ENCODE results near the gene PSMB8.
A peak's percentile ranks its signal among the peaks of the same experiment; 100 is the strongest.

The PSMB8 gene

DNA sequence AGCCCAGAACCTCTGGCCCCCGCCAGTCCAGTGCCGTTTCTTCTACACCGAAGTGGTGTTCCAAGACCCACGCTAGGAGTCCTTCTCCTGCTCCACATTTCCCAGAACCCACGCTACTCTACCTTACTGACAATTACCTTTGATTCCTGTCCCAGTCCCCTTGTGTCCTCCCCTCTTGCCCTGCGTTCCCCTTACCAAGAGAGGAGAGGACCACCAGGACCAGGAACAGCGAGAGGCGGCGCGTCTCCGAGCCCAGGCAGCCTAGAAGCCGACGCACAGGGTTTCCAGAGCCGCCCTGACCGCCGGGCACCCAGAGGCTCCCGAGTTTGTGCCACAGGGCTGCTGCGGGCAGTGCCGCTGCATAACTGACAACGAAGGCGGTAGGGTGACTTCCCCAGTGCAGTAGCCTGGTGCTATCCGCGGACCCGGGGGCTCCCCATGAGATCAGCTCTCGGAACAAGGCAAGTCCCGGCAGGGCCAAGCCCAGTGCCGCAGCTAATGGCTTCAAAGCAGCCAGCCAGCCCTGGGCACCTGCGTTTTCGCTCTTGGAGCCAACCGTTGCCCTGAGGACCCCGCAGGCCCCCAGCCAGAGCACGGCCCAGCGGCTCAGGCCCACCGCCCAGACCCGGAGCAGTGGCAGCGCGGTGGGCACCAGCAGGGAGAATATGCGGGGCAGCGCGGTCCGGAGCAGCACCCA, 9.1 kb upstream of the PSMB8 start:
- in situ Hi-C loops (cut with HindIII; ENCODE audit: low pct_unique_long_range_greater_than_20kb, low sequenced_read_pairs): no loop called here
- peak; percentile 36 to 47 for DNase-seq (ENCODE audit: low read depth in 1 of 2, low spot score in 1 of 2)

DNA sequence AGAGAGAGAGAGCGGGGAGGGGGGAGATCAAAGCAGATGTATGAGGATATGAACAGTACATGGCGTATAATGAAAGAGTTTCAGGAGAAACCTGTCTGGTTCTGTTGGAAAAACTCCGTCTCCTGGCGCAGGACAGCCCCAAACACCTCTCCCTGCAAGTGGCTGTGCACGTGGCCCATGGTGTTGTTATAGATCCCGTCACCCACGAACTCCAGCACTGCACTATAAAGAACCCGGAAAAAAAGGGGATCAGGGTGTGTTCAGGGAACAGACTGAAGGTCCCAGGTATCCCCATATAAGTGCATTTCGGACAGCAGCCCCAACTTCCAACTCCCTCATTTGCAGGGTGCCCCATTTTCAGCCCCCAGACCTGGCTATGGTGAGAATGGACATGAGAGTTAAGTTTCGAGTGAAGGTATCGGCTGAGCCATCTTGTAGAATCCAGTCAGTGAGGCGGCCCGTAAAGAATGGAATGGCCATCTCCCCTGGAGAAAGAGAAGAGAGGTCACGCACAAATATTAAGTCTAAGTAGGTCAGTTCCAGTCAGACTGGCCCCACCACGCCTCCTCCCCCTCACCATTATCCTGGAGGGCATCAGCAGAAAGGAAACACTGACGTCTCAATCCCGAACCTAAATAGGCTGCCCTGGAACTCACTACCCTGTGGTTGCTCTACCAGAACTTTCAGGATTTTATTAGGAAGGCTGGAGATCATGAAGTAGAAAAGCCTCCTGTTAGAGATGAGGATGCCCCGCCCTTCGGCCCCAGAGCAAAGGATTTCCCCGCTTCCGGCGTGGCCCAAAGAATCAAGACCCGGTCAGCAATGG, 8.4 kb upstream of the PSMB8 start:
- in situ Hi-C loops (cut with HindIII; ENCODE audit: low pct_unique_long_range_greater_than_20kb, low sequenced_read_pairs): no loop called here

More for the DNA sequence above, 9.1 kb upstream of the PSMB8 start:
- TF ChIP-seq JUND (IDR thresholded peaks at IDR 0.05; ENCODE audit: low read depth): no peak

DNA sequence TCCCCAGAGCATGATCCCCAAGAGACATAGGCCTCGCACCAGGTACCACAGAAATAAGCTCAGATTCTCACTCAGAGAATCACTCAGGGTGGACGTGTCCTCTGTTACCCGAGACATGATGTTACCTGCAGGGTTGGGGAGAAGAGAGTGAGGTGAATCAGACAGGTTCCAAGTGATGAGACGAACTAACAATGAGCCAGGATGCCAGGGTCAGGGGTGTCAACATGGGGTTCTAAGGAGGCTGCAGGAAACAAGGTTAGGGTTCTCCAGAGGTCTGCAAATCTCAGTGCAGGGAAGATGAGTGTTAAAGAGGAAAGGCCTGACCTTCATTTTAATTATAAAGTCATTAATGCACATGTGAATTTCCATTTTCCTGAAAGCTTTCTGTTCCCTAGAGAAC, 7.2 kb upstream of the PSMB8 start:
- TF ChIP-seq JUND (IDR thresholded peaks at IDR 0.05; ENCODE audit: low read depth): no peak
- no peak for DNase-seq (ENCODE audit: low read depth in 1 of 2, low spot score in 1 of 2)

More for the DNA sequence above, 8.4 kb upstream of the PSMB8 start:
- DNase-seq (ENCODE audit: low read depth in 1 of 2, low spot score in 1 of 2): peak; percentile 26 to 58
- no peak for TF ChIP-seq JUND (IDR thresholded peaks at IDR 0.05; ENCODE audit: low read depth)

DNA sequence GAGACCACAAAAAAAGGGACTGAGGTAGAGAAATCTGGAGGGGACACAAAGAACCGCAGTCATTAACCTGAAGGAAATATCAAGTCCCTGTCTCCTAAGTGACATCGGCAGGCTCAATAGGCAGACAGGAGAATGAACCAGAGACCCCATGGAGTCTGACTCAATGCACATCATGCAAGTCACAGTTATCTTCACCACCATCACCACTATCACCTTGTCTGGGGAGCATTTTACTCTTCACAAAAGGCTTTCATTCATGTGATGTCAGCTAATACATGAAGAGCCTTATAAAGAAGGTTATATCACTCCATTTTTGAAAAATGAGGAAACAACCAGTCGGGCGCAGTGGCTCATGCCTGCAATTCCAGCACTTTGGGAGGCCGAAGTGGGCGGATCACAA, 5.3 kb upstream of the PSMB8 start:
- DNase-seq (ENCODE audit: low read depth in 1 of 2, low spot score in 1 of 2): no peak
- no peak for TF ChIP-seq JUND (IDR thresholded peaks at IDR 0.05; ENCODE audit: low read depth)
- in situ Hi-C loops (cut with HindIII; ENCODE audit: low pct_unique_long_range_greater_than_20kb, low sequenced_read_pairs): no loop called here

More for the DNA sequence above, 7.2 kb upstream of the PSMB8 start:
- in situ Hi-C loops (cut with HindIII; ENCODE audit: low pct_unique_long_range_greater_than_20kb, low sequenced_read_pairs): no loop called here

DNA sequence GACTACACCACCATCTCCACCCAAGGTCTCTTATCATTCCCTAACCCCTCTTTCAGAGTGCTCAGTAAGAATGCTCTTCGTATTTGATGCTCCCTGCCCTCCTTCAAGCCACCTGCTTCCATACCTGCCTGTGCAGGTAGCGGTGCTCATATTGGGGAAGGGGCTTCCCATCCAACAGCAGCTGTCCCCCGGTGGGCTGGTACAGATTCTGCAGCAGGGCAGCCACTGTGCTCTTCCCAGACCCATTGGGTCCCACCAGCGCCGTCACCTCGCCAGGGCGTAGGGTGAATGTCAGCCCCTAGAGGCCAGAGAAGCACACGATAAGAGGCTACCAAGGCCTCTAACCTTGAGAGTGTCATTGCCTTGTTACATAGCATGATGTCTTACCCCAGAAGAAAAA, 3.9 kb upstream of the PSMB8 start:
- in situ Hi-C loops (cut with HindIII; ENCODE audit: low pct_unique_long_range_greater_than_20kb, low sequenced_read_pairs): no loop called here
- no peak for DNase-seq (ENCODE audit: low read depth in 1 of 2, low spot score in 1 of 2)
- no peak for TF ChIP-seq JUND (IDR thresholded peaks at IDR 0.05; ENCODE audit: low read depth)

DNA sequence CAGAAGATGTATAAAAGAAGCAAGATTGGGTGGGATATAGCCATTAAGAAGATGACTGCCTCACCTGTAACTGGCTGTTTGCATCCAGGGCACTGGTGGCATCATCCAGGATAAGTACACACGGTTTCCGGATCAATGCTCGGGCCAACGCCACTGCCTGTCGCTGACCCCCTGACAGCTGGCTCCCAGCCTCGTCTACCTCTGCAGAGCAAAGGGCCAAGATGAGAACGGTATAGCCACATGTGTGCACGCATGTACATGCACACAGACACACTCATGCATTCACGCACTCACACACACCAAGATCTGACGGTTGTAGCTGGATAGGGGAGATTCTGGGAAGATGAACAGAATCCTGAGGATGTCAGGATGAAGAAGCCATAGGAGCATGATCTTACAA, 3.2 kb upstream of the PSMB8 start:
- DNase-seq (ENCODE audit: low read depth in 1 of 2, low spot score in 1 of 2): no peak
- TF ChIP-seq JUND (IDR thresholded peaks at IDR 0.05; ENCODE audit: low read depth): no peak
- in situ Hi-C loops (cut with HindIII; ENCODE audit: low pct_unique_long_range_greater_than_20kb, low sequenced_read_pairs): no loop called here

DNA sequence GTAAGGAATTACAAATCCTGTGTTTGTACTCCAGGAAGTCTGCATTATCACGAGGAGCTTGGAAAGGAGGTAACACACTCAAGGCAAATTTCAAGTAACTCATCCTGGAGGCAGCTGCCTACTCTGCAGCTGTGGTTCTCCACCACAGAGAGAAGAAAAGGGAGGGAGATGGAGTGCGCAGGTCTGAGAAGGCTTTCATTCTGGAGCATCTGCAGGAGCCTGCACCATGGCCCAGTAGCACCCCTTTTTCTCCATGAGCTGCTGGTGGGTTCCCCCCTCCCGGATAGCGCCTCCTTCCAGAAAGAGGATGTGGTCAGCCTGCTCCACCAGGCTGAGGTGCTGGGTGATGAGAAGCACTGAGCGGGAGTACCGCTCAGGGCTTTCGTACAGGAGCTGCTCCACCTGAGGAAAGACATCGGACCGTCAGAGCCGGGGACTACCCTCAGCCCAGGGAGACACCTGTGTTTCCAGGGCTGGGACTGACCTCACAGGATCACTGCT, 1.6 kb upstream of the PSMB8 start:
- TF ChIP-seq JUND (IDR thresholded peaks at IDR 0.05; ENCODE audit: low read depth): no peak
- DNase-seq (ENCODE audit: low read depth in 1 of 2, low spot score in 1 of 2): no peak
- in situ Hi-C loops (cut with HindIII; ENCODE audit: low pct_unique_long_range_greater_than_20kb, low sequenced_read_pairs): no loop called here

DNA sequence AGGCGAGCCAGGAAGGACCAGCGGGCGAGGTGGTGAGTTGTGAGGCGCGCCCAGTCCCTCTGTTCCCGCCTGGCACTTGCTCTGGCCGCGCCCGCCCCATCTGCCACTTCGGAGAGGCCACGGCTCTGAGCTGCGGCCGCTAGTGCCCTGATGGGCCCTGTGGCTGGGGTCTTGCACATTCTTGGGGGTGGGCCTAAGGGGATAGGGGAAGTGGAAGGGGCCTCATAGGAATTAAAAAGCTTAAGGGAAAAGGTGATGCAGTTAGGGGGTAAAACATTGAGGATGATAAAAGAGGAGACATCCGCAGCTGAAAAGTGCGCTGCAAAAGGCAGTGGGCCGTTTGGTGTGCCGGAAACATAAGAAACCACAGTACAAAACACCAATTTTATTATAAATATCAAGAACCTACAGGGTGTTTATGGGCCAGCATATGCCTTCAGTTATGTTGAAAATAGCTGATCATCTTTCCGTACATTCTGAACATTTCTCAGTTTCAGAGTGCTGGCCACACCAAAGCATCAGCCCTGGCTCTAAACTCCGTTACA, 1.1 kb upstream of the PSMB8 start:
- in situ Hi-C loops (cut with HindIII; ENCODE audit: low pct_unique_long_range_greater_than_20kb, low sequenced_read_pairs): no loop called here
- no peak for DNase-seq (ENCODE audit: low read depth in 1 of 2, low spot score in 1 of 2)
- TF ChIP-seq JUND (IDR thresholded peaks at IDR 0.05; ENCODE audit: low read depth): no peak

DNA sequence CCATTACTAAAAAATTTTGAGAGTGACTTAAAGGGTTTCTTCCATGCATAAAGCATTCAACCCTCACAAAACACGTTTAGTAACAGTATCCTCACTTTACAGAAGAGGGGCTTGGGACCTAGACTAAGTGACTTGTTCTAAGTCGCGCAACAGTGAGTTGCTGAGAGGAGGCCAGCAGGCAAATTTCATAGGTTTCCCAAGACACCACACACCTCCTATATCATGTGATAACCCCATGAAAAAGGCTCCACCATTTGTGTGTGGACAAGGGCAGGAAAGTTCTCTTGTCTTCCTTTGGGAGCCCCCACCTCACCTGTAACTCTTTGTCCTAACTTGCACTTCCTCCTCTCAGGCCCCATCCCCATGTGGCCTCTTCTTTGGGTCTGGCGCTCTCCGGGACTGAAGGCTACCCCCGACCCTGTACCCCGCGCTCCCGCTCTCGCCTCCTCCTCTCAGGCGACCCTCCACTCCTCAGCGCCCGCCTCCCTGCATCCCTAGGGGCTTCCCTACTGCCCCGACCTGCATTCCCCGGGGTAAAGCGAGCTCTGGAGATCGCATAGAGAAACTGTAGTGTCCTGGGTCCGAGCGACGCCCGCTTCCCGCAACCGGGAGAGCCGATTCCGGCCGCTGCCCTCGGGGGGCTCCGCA, 392 bp downstream of the PSMB8 start:
- in situ Hi-C loops (cut with HindIII; ENCODE audit: low pct_unique_long_range_greater_than_20kb, low sequenced_read_pairs): no loop called here
- TF ChIP-seq JUND (IDR thresholded peaks at IDR 0.05; ENCODE audit: low read depth): no peak
- no peak for DNase-seq (ENCODE audit: low read depth in 1 of 2, low spot score in 1 of 2)

DNA sequence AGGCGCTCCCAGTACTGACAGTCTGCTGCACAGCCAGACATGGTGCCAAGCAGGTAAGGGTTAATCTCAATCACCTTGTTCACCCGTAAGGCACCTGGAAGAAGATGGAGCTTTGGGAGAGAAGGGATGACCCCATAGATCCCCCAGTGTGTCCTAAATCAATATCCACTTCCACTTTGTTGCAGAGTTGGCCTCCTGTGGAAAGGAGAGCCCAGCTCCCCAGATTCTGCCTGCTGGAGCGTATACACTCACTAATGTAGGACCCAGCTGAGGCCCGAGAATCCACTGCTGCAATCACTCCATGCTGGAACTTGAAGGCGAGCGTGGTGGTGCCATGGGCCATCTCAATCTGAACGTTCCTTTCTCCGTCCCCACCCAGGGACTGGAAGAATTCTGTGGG, 1.2 kb downstream of the PSMB8 start:
- in situ Hi-C loops (cut with HindIII; ENCODE audit: low pct_unique_long_range_greater_than_20kb, low sequenced_read_pairs): no loop called here
- no peak for TF ChIP-seq JUND (IDR thresholded peaks at IDR 0.05; ENCODE audit: low read depth)
- no peak for DNase-seq (ENCODE audit: low read depth in 1 of 2, low spot score in 1 of 2)

DNA sequence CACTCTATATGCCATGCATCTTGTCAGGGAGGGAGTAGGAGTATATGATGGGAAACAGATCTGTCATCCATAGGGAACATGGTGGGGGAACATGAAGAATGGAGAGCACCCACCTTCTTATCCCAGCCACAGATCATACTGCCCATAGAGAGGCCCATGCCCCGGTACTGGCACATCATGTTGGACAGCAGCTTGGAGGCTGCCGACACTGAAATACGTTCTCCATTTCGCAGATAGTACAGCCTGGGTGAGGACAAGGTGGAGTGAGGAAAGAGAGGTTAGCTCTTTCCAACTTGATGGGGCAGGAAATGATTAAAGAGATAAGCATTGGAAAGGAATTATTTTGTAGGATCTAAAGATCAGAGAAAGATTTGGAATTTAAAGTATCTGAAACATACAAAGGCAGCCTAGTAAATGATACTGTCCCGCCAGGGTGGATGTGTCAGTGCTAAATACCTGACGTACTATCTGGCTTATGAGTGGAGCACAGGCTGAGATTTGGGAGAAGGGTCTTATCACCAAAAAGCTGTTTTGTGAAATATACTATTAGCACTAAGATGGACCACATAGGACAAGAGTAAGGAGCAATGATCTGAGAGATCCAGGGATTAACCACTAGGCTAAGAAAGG, 1.7 kb downstream of the PSMB8 start:
- TF ChIP-seq JUND (IDR thresholded peaks at IDR 0.05; ENCODE audit: low read depth): no peak
- in situ Hi-C loops (cut with HindIII; ENCODE audit: low pct_unique_long_range_greater_than_20kb, low sequenced_read_pairs): no loop called here
- DNase-seq (ENCODE audit: low read depth in 1 of 2, low spot score in 1 of 2): no peak

DNA sequence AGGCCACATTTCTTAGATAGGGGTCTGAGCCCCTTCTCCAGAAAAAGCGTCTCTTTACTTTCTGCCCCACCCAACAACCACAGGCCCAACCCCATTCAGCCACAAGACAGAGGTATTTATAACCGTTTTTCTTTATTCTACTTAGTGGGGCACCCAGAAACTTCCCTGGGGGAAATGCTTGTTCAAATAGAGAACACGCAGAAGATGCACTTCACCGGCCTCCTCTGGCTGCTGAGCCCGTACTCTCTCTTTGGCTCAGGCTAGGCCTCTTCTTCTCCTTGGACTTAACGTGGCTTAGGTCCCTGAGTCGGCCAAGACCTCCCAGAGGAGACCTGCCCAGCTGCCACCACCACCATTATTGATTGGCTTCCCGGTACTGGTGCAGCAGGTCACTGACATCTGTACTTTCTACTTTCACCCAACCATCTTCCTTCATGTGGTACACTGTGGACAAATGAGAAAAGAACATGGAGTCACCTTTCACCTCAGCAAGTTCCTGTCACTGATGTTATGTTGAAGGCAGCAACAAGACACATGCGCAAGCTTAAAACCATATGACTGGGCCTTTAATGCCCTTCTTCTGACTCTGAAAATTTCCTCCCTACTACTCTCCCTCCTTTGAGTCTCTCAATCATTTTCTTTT, 3.1 kb downstream of the PSMB8 start:
- no peak for DNase-seq (ENCODE audit: low read depth in 1 of 2, low spot score in 1 of 2)
- in situ Hi-C loops (cut with HindIII; ENCODE audit: low pct_unique_long_range_greater_than_20kb, low sequenced_read_pairs): no loop called here
- TF ChIP-seq JUND (IDR thresholded peaks at IDR 0.05; ENCODE audit: low read depth): no peak
